ENCODE measurements around the gene CDK1.

CDK1 gene

GRCh38 chr10:60803433-60803832 is 25.2 kb downstream of the CDK1 start:
- H3K27ac ChIP-seq (replicated peaks) = no peak overlapping the region; the same call in 1 of the 2 replicates
- TF ChIP-seq CTCF (IDR thresholded peaks at IDR 0.05; ENCODE audit: insufficient read depth, low read length) (no peak), SPI1 (IDR thresholded peaks at IDR 0.05; ENCODE audit: borderline replicate concordance, low read depth) (peak; percentile 92)
- peak; percentile 64 to 83 for DNase-seq (ENCODE audit: low read depth in 1 of 2, low spot score in 1 of 2)
- H3K27me3 ChIP-seq (ENCODE audit: insufficient read depth, poor library complexity, severe bottlenecking) = no peaks in the 10 kb centered on the region
- no peak overlapping the region for H3K4me3 ChIP-seq (replicated peaks; ENCODE audit: insufficient read depth, low read length)

GRCh38 chr10:60803865-60804264 is 25.6 kb downstream of the CDK1 start:
- no peak for DNase-seq (ENCODE audit: low read depth in 1 of 2, low spot score in 1 of 2)
- Histone ChIP-seq H3K27me3 (ENCODE audit: insufficient read depth, poor library complexity, severe bottlenecking) (no peaks in the 10 kb centered on the region), H3K27ac (replicated peaks) (no peak overlapping the region), H3K4me3 (replicated peaks; ENCODE audit: insufficient read depth, low read length) (no peak overlapping the region)
- TF ChIP-seq REST (IDR thresholded peaks at IDR 0.05; ENCODE audit: insufficient replicate concordance, low read depth) (no peak), POLR2AphosphoS5 (IDR thresholded peaks at IDR 0.05; ENCODE audit: low read depth) (no peak), SPI1 (IDR thresholded peaks at IDR 0.05; ENCODE audit: borderline replicate concordance, low read depth) (no peak), CTCF (IDR thresholded peaks at IDR 0.05; ENCODE audit: insufficient read depth, low read length) (no peak), GABPA (IDR thresholded peaks at IDR 0.05; ENCODE audit: low read depth) (no peak)

- no peak overlapping the region for H3K27ac ChIP-seq (replicated peaks)
- no peak for TF ChIP-seq POLR2AphosphoS5 (IDR thresholded peaks at IDR 0.05; ENCODE audit: low read depth)
- no peak for TF ChIP-seq SPI1 (IDR thresholded peaks at IDR 0.05; ENCODE audit: borderline replicate concordance, low read depth)
- no peak overlapping the region for H3K4me3 ChIP-seq (replicated peaks; ENCODE audit: insufficient read depth, low read length)
- no peaks in the 10 kb centered on the region for H3K27me3 ChIP-seq (ENCODE audit: insufficient read depth, poor library complexity, severe bottlenecking)
- no peak for DNase-seq (ENCODE audit: low read depth in 1 of 2, low spot score in 1 of 2)
Measured at GRCh38 chr10:60806921-60807320, 28.6 kb downstream of the CDK1 start.

GRCh38 chr10:60807499-60807898 is 29.2 kb downstream of the CDK1 start:
- H3K27ac ChIP-seq (replicated peaks) = no peak overlapping the region
- TF ChIP-seq GABPA (IDR thresholded peaks at IDR 0.05; ENCODE audit: low read depth) (no peak), REST (IDR thresholded peaks at IDR 0.05; ENCODE audit: insufficient replicate concordance, low read depth) (no peak), CTCF (IDR thresholded peaks at IDR 0.05; ENCODE audit: insufficient read depth, low read length) (no peak), POLR2AphosphoS5 (IDR thresholded peaks at IDR 0.05; ENCODE audit: low read depth) (no peak), SPI1 (IDR thresholded peaks at IDR 0.05; ENCODE audit: borderline replicate concordance, low read depth) (no peak)
- DNase-seq (ENCODE audit: low read depth in 1 of 2, low spot score in 1 of 2) = no peak

More at GRCh38 chr10:60807499-60807898, 29.2 kb downstream of the CDK1 start:
- no peaks in the 10 kb centered on the region for H3K27me3 ChIP-seq (ENCODE audit: insufficient read depth, poor library complexity, severe bottlenecking)
- no peak overlapping the region for H3K4me3 ChIP-seq (replicated peaks; ENCODE audit: insufficient read depth, low read length)

All from HL-60 (cell line).